Fibroblast of the aortic adventitia (primary cell): Measurements from ENCODE around the gene BRDT. TPM values are rescaled to one million over a fixed set of nuclear protein-coding genes. Genes with fewer than 3 reads are reported as not detected.

Experiments used
- DNase-seq: peaks from one replicate; pipeline ENCODE4 v3.0.0-alpha.2; 2010; ENCODE audit warnings: low read depth
- H3K4me3 ChIP-seq: 2 replicates; pipeline ENCODE4 v1.5.1; 2011; ENCODE audit warnings: low read depth, mild to moderate bottlenecking, control low read depth, low read length, moderate library complexity
- CTCF ChIP-seq: IDR thresholded peaks from 2 replicates; pipeline ENCODE4 v1.5.1; 2011; ENCODE audit warnings: mild to moderate bottlenecking, low read length, control low read depth, inconsistent platforms; ENCODE audit not compliant: insufficient read depth
- total RNA-seq: library from RNA; depleted of rRNA; stranded (reverse); fragments of >200 nt; gene quantifications from 2 replicates; pipeline ENCODE4 v1.2.3, GENCODE V29; 2012; ENCODE audit warnings: low replicate concordance

Gene BRDT
- total RNA-seq, 1 donor: not detected

- no peak for TF ChIP-seq CTCF
Observed at GRCh38 chr1:91937613-91938012, 11.6 kb upstream of the BRDT start.

GRCh38 chr1:91940496-91940895 is 8.7 kb upstream of the BRDT start:
- no peak for DNase-seq
- TF ChIP-seq CTCF: no peak
- no peak overlapping the region for H3K4me3 ChIP-seq

More at GRCh38 chr1:91937613-91938012, 11.6 kb upstream of the BRDT start:
- no peak overlapping the region for H3K4me3 ChIP-seq
- DNase-seq: no peak

- DNase-seq: no peak
- no peak for TF ChIP-seq CTCF
- H3K4me3 ChIP-seq: no peak overlapping the region
Observed at GRCh38 chr1:91944087-91944486, 5.1 kb upstream of the BRDT start.

GRCh38 chr1:91948097-91948496 is 1.1 kb upstream of the BRDT start:
- no peak for TF ChIP-seq CTCF
- DNase-seq: no peak
- H3K4me3 ChIP-seq: no peak overlapping the region

GRCh38 chr1:91948501-91949355 is 473 bp upstream of the BRDT start:
- no peak for TF ChIP-seq CTCF
- DNase-seq: no peak
- no peak overlapping the region for H3K4me3 ChIP-seq

- no peak for DNase-seq
- TF ChIP-seq CTCF: no peak
- H3K4me3 ChIP-seq: no peak overlapping the region
Observed at GRCh38 chr1:91952187-91952586, 3.0 kb downstream of the BRDT start.
